ENCODE measurements around the gene SPAG9. TPM values are rescaled to one million over a fixed set of nuclear protein-coding genes. Genes with fewer than 3 reads are reported as not detected.
"Not testable (repeated sequence)": the region's sequence is repeated elsewhere in the genome, so short reads cannot be mapped to it uniquely, and the experiment has no call there.

Gene SPAG9
- total RNA-seq, 1 experiment from 2014 or later: 54.3 TPM

- Histone ChIP-seq H3K27ac (ENCODE audit: insufficient read length, low read depth, low read length) (no peak overlapping the region), H3K4ac (ENCODE audit: low read depth, low read length) (no peak overlapping the region), H3K79me1 (ENCODE audit: insufficient read depth, low read depth, low read length, poor library complexity, severe bottlenecking) (peaks cover 4% of the 10 kb centered on the region), H2BK12ac (ENCODE audit: insufficient read length, low read depth, low read length) (no peak overlapping the region), H3T11ph (ENCODE audit: low read length) (no peak overlapping the region), H3K23ac (ENCODE audit: insufficient read length, low read depth, low read length) (no peak overlapping the region), H2BK120ac (ENCODE audit: low read depth, low read length, poor library complexity, severe bottlenecking) (no peak overlapping the region), H3K9ac (ENCODE audit: extremely low read depth, insufficient read length, low read length) (no peak overlapping the region), H2AK5ac (ENCODE audit: insufficient read length, low read length) (no peak overlapping the region), H3K79me2 (ENCODE audit: insufficient read depth, low read length) (peaks cover 15% of the 10 kb centered on the region), H4K91ac (ENCODE audit: insufficient read length, low read depth, low read length) (no peak overlapping the region), H3K18ac (ENCODE audit: insufficient read length, low read depth, low read length) (no peak overlapping the region), H3K4me1 (ENCODE audit: insufficient read depth, low read length) (no peaks in the 10 kb centered on the region), H2BK15ac (ENCODE audit: low read depth, low read length) (no peak overlapping the region), H3K9me3 (ENCODE audit: control insufficient read depth, low read depth, low read length) (no peaks in the 10 kb centered on the region), H3K27me3 (ENCODE audit: insufficient read depth, low read length) (no peaks in the 10 kb centered on the region), H2BK20ac (ENCODE audit: low read depth, low read length, poor library complexity, severe bottlenecking) (no peak overlapping the region), H2AFZ (ENCODE audit: low read length) (no peak overlapping the region), H2BK5ac (ENCODE audit: insufficient read length, low read length) (no peak overlapping the region), H3K56ac (ENCODE audit: insufficient read length, low read depth, low read length) (no peak overlapping the region), H3K14ac (ENCODE audit: insufficient read depth, low read length) (no peak overlapping the region), H4K20me1 (ENCODE audit: control insufficient read depth, insufficient read depth, insufficient read length) (no peaks in the 10 kb centered on the region), H4K5ac (ENCODE audit: insufficient read length, low read depth, low read length) (no peak overlapping the region), H3K4me2 (ENCODE audit: insufficient read depth, insufficient read length, low read length) (no peak overlapping the region), H3K23me2 (ENCODE audit: insufficient read length, low read depth, low read length, poor library complexity, severe bottlenecking) (no peaks in the 10 kb centered on the region), H4K8ac (replicated peaks; ENCODE audit: insufficient read length, low read depth, low read length) (no peak overlapping the region)
- H3K4me1 Mint-ChIP-seq: peaks cover 11 to 16% of the 10 kb centered on the region in 2 experiments
- DNase-seq: no peak
- H3K36me3 Mint-ChIP-seq (ENCODE audit: insufficient read depth in 1 of 3, low read depth in 3 of 3): peaks cover 0 to 3% (median 0%) of the 10 kb centered on the region in 3 experiments; a peak in 2 of 7 replicates
- peak overlapping the region in 1 of 3 experiments; percentile 55; a peak in 1 of 7 replicates for H3K27ac Mint-ChIP-seq
- no peak overlapping the region for H3K4me3 Mint-ChIP-seq
- H3K27me3 Mint-ChIP-seq (ENCODE audit: low read depth): no peaks in the 10 kb centered on the region
- no peaks in the 10 kb centered on the region for H3K9me3 Mint-ChIP-seq
- no peak for TF ChIP-seq CTCF (conservative IDR thresholded peaks at IDR 0.05)
- no CpG with 5 or more reads among the region's 4 CpGs for WGBS (ENCODE audit: extremely low coverage, insufficient read length, low lambda C conversion rate)
These were observed 5.5 kb downstream of the SPAG9 start for GRCh38 chr17:51115179-51115578.

- not testable (repeated sequence) for H3K4me2 ChIP-seq (ENCODE audit: insufficient read depth, insufficient read length, low read length); H3K27me3 Mint-ChIP-seq (ENCODE audit: low read depth); H3K4me1 Mint-ChIP-seq
These were observed 8.1 kb downstream of the SPAG9 start for GRCh38 chr17:51112303-51113222.

More at GRCh38 chr17:51112303-51113222, 8.1 kb downstream of the SPAG9 start:
- not testable (repeated sequence) for H3K23ac ChIP-seq (ENCODE audit: insufficient read length, low read depth, low read length); H4K91ac ChIP-seq (ENCODE audit: insufficient read length, low read depth, low read length); H2BK20ac ChIP-seq (ENCODE audit: low read depth, low read length, poor library complexity, severe bottlenecking); H3K27me3 ChIP-seq (ENCODE audit: insufficient read depth, low read length); H3T11ph ChIP-seq (ENCODE audit: low read length); H2BK15ac ChIP-seq (ENCODE audit: low read depth, low read length); H4K5ac ChIP-seq (ENCODE audit: insufficient read length, low read depth, low read length); H3K79me1 ChIP-seq (ENCODE audit: insufficient read depth, low read depth, low read length, poor library complexity, severe bottlenecking); H3K56ac ChIP-seq (ENCODE audit: insufficient read length, low read depth, low read length); H3K18ac ChIP-seq (ENCODE audit: insufficient read length, low read depth, low read length); H3K27ac ChIP-seq (ENCODE audit: insufficient read length, low read depth, low read length); H4K20me1 ChIP-seq (ENCODE audit: control insufficient read depth, insufficient read depth, insufficient read length); H2BK120ac ChIP-seq (ENCODE audit: low read depth, low read length, poor library complexity, severe bottlenecking); H3K79me2 ChIP-seq (ENCODE audit: insufficient read depth, low read length); H3K14ac ChIP-seq (ENCODE audit: insufficient read depth, low read length); DNase-seq; H3K36me3 Mint-ChIP-seq (ENCODE audit: insufficient read depth in 1 of 3, low read depth in 3 of 3); H3K9me3 ChIP-seq (ENCODE audit: control insufficient read depth, low read depth, low read length); H3K4me3 Mint-ChIP-seq; H4K8ac ChIP-seq (replicated peaks; ENCODE audit: insufficient read length, low read depth, low read length); H3K9me3 Mint-ChIP-seq; H3K23me2 ChIP-seq (ENCODE audit: insufficient read length, low read depth, low read length, poor library complexity, severe bottlenecking); H2BK5ac ChIP-seq (ENCODE audit: insufficient read length, low read length); H3K4ac ChIP-seq (ENCODE audit: low read depth, low read length); H2BK12ac ChIP-seq (ENCODE audit: insufficient read length, low read depth, low read length); H3K9ac ChIP-seq (ENCODE audit: extremely low read depth, insufficient read length, low read length); H2AFZ ChIP-seq (ENCODE audit: low read length); H2AK5ac ChIP-seq (ENCODE audit: insufficient read length, low read length); H3K4me1 ChIP-seq (ENCODE audit: insufficient read depth, low read length); H3K27ac Mint-ChIP-seq
- no CpG with 5 or more reads among the region's 16 CpGs for WGBS (ENCODE audit: extremely low coverage, insufficient read length, low lambda C conversion rate)

Measured in H9 (cell line).